GM21381 (cell line): ENCODE data around the gene AGAP9.
"Not testable (repeated sequence)": the region's sequence is repeated elsewhere in the genome, so short reads cannot be mapped to it uniquely, and the experiment has no call there.

Experiments
- ATAC-seq: cut with Tn5 transposase; IDR thresholded peaks from one replicate; pipeline ENCODE4 v1.9.1; 2021; ENCODE audit warnings: mild to moderate bottlenecking, moderate library complexity; ENCODE audit not compliant: unreplicated experiment

Gene AGAP9

GRCh38 chr10:47523475-47523874 is at the start of gene AGAP9:
Gene AGAP9, minus strand, starts transcription at chr10:47523638. Its CDS starts 112 bp downstream, at chr10:47523526.
- not testable (repeated sequence) for ATAC-seq

GRCh38 chr10:47571138-47571912 is 47.9 kb upstream of the AGAP9 start:
- not testable (repeated sequence) for ATAC-seq

- not testable (repeated sequence) for ATAC-seq
Observed at GRCh38 chr10:47566757-47567156, 43.3 kb upstream of the AGAP9 start.

GRCh38 chr10:47566108-47566699 is 42.8 kb upstream of the AGAP9 start:
- not testable (repeated sequence) for ATAC-seq

GRCh38 chr10:47565517-47565920 is 42.1 kb upstream of the AGAP9 start:
- not testable (repeated sequence) for ATAC-seq

- ATAC-seq, result not testable (repeated sequence)
Observed at GRCh38 chr10:47564953-47565352, 41.5 kb upstream of the AGAP9 start.

- not testable (repeated sequence) for ATAC-seq
Observed at GRCh38 chr10:47564318-47564717, 40.9 kb upstream of the AGAP9 start.

GRCh38 chr10:47560452-47560851 is 37.0 kb upstream of the AGAP9 start:
- ATAC-seq, result not testable (repeated sequence)

GRCh38 chr10:47559718-47560308 is 36.4 kb upstream of the AGAP9 start:
- ATAC-seq, result not testable (repeated sequence)

GRCh38 chr10:47558109-47558508 is 34.7 kb upstream of the AGAP9 start:
- ATAC-seq, result not testable (repeated sequence)

- ATAC-seq, result not testable (repeated sequence)
Observed at GRCh38 chr10:47557616-47558015, 34.2 kb upstream of the AGAP9 start.

GRCh38 chr10:47555334-47555733 is 31.9 kb upstream of the AGAP9 start:
- ATAC-seq, result not testable (repeated sequence)

GRCh38 chr10:47554552-47554951 is 31.1 kb upstream of the AGAP9 start:
- ATAC-seq, result not testable (repeated sequence)

GRCh38 chr10:47553860-47554247 is 30.4 kb upstream of the AGAP9 start:
- ATAC-seq, result not testable (repeated sequence)

GRCh38 chr10:47553214-47553859 is 29.9 kb upstream of the AGAP9 start:
- peak; percentile 88 for ATAC-seq

- ATAC-seq, result not testable (repeated sequence)
Observed at GRCh38 chr10:47552719-47553118, 29.3 kb upstream of the AGAP9 start.

GRCh38 chr10:47547286-47547685 is 23.8 kb upstream of the AGAP9 start:
- ATAC-seq, result not testable (repeated sequence)

GRCh38 chr10:47536430-47536829 is 13.0 kb upstream of the AGAP9 start:
- not testable (repeated sequence) for ATAC-seq

- ATAC-seq, result not testable (repeated sequence)
Observed at GRCh38 chr10:47502313-47502712, 21.1 kb downstream of the AGAP9 start.

- not testable (repeated sequence) for ATAC-seq
Observed at GRCh38 chr10:47494226-47494625, 29.2 kb downstream of the AGAP9 start.

- ATAC-seq, result not testable (repeated sequence)
Observed at GRCh38 chr10:47491600-47491999, 31.8 kb downstream of the AGAP9 start, which contains the start of gene FAM25G. Gene FAM25G, minus strand, starts transcription at chr10:47491700. Its CDS starts 26 bp downstream, at chr10:47491674.
